Limb (tissue), 2 donors: ENCODE measurements around the gene NOL11.
A peak's percentile ranks its signal among the peaks of the same experiment; 100 is the strongest.
"Not testable (repeated sequence)": the region's sequence is repeated elsewhere in the genome, so short reads cannot be mapped to it uniquely, and the experiment has no call there.

Experiments used
- DNase-seq, 2 donors: peaks; one replicate each; pipeline ENCODE4 v3.0.0-alpha.2; 2016; ENCODE audit errors: extremely low spot score in 2 of 2

Gene NOL11

DNA sequence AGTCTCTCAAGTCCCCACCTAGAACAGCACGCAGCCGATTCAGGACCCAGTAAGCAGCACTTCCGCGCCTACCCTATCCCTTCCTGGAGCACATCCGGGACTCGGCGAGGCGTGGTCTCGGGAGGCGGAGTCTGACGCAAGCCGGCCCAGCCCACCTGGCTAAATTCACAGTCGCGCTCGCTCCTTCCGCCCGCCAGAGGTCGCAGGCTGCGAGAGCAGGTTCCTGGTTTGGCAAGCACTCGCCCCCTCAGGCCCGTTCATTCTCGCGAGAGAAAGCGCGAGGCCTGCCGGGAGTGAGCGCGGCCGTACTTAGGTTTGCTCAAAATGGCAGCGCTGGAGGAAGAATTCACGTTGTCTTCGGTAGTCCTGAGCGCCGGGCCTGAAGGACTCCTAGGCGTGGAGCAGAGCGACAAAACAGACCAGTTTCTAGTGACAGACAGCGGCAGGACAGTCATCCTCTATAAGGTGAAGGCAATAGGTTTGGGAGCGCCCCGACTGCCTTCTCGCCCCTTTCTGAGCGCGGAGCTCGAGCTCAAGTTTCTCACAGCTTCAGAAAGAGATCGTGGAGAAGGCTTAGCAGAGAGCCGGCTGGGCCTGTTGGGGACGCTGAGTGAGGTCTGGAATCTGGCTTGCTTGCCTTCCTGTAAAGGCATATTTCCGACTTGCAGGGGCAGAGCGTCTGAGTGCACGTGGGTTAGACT is at the start of gene NOL11:
Gene NOL11, plus strand, starts transcription at position 313 of the 701 bp plus-strand sequence. Its CDS starts 12 bp downstream, at position 325.
- DNase-seq: peak; percentile 98 to 100

- no peak for DNase-seq
Measured at GRCh38 chr17:67671493-67671892, 46.2 kb upstream of the NOL11 start.

DNA sequence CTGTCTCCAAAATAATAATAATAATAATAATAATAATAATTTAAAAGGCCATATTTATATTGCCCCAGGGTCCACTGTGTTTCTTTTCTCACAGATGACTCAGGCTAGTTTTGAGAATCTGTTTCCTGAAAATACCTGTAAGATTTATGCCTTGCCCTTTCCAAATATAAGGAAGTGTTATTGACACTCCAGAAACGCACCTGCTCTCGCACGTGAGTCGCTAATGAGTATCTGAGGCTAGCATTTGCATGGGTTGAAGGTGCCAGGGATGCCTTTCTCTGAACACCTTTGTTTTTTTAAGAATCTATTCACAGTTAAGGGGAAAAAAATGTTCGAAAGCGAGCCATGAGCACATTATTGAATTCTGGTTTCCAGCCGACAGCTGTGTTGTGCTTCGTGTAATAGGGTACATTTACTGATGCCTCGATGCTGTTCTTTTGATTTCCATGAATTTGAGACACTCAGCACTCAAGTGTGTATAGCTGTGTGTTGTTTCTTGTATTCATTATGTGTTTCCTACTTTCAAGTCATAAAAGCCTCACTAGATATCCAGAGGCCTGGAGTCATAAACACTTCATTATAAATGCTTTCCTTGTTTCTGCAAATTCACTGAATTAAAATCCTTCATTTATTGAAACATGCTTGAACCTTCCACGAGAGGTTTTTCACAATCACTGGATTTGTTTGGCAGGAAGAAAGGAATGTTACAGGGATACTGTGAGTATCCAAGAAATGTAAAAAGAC is 45.0 kb upstream of the NOL11 start:
- no peak for DNase-seq

DNA sequence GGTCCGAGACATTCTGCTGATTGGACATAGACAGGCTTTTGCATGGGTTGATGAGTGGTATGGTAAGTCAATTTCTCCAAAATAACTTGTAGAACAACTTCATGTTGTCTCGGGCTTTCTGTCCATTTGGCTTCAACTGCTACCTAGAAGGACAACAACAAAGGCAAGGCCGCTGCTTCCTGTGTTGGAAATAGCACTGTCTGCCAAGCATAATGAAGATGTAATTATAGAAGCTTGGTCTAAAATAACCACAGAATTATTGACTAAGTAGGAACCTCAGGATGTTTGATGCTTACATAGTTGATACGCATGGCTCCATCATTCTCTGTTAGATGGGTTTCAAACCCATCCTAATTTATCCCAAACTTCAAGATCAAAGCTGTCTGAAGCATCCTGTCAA is 42.3 kb upstream of the NOL11 start:
- DNase-seq: no peak

GRCh38 chr17:67676305-67676704 is 41.4 kb upstream of the NOL11 start:
- no peak for DNase-seq

DNA sequence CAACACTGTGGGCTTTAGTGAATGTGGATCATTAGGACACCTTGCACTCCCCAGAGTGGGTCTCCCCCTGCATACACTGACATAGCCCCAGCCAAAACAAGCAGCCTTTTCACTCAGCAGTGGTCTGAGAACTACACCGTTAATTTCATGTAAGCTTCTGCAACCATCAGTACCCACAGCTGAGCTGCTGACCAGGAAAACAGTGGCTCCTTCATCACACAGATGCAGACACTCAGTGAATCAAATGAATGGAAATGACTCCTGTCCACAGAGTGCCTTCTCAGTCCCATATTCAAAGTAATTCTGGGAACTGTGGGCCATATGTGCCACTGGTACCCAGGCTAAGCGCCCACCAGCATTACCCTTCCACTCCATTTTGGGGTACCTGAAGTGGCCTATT is 39.3 kb upstream of the NOL11 start:
- no peak for DNase-seq

- no peak for DNase-seq
Measured at GRCh38 chr17:67679225-67679624, 38.5 kb upstream of the NOL11 start.

DNA sequence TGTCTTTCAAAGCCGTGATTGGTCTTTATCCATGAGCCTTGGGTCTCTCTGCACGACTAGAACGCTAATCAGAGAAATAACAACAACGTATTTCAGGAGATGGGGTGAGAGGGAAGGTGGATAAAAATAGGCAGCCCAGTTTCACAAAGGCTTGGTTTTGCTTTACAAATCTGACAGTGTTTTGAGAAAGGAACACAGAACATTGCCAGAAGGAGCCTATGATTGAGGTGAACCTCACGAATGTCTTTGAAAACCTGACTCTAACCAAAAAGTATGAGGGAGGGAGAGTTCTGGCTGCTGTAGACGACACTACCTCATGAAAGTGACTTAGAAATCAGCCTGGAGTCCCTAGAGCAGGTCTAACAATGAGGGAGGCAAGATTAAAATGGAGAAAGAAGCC is 38.0 kb upstream of the NOL11 start:
- DNase-seq: no peak

DNA sequence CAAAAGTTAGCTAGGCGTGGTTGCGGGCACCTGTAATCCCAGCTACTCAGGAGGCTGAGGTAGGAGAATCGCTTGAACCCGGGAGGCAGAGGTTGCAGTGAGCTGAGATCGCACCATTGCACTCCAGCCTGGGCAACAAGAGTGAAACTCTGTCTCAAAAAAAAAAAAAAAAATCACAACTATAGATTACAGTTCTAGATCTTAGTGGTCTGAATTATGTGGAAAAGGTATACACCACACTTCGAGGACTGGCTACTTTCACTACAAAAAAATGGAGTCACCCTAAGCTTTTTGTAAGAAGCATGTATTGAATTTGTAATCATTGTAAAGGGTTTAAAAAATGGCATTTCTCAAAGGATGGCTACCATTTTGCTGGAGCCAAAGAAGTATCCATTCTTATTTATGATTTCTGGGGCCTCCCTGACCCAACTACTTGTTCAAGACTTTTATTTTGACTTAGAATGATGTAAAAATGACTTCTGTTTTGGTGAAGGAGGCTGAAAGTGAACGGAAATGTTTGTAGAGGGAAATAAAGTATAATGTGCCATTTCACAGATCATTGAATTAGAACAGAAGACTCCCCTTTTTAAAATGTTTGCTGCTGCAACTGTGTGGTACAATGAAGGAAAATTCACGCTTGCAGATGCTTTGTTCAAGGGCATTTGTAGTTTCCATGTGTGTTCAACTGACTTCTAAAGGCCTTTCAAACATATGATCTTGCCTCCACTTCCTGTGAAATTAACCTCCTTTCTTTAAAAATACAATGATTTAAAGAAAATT is 37.1 kb upstream of the NOL11 start:
- DNase-seq: no peak

DNA sequence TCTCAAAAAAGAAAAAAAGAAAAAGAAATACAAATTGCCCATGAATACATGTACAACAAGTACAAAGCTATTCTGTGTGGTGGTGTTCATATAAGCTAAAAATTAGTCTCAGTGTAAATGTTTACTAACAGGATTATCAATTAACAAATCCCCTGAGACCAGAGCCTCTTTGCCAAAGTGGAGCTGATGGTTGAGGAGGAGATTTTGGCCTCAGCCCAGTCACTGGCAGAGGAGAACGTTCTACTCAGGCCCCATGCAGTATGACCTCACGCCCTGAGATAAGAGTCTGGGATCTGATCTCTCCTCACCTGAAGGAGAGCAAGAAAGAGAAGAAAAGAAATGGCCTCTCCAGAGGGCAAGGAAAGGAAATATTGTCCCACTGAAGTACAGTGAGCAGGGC is 35.5 kb upstream of the NOL11 start:
- no peak for DNase-seq

DNA sequence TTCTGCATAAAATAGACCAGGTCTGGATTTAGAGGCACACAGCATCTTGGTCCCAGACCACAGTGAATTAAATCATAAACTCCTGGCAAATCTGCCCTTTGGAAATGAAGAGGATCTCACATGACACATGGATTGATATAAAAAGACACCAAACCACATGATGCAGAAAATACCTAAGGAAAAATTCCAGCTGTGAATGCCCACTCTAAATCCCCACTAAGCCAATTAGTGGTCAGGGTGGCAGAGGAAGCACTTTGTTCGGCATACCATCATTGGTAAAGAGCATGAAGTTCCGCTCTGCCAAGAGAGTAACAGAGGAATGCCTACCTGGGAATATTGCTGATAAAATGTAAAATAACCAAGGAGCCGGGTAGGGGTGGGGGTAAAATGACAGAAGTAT is 32.4 kb upstream of the NOL11 start:
- DNase-seq: no peak

DNA sequence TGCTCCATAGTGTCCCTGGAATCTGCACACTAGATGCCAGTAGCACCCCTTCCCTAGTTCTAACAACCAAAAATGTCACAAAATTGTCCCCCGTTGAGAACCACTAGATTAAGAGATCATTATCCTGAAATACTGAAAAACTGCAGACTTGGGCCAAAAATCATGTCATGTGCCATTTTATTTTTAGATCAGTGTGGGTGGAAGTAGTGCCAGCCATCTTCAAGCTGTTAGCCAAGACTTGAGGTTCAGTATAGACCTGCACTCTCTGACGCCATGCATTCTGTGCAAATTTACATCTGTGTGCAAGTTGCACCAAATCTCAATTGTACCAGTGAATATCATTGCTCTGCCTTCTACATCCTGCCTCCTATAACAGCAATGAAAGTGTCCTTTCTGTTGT is 31.5 kb upstream of the NOL11 start:
- no peak for DNase-seq

GRCh38 chr17:67687511-67687910 is 30.2 kb upstream of the NOL11 start:
- no peak for DNase-seq

DNA sequence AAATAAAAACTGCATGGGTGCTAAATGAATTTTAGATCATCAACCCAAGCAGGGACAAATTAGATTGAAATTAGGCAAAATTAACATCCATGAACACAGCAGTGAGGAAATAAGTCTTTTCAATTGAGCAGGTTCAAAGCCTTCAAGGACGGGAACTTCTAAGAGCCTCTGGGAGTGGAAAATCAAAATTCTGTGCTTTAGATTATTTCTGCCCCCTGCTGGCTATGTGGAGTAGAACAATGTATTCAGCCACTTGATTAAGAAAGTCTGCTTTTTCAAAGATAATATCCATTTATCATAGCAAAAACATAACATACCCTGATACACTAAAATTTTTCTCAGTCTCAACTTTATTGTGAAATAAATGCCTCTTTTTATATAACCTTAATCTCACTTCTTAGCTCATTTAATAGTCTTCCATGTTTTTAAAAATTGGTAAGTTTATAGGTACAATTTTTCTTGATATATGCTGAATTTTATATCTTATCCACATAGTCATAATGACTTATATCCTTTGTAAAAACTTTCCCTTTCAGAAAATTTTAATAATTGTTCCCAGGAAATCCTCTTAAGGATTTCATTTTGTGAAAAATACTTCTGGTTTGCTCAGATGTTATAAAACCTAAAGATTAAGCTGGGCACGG is 28.1 kb upstream of the NOL11 start:
- DNase-seq: peak; percentile 40 to 79

- no peak for DNase-seq
Measured at GRCh38 chr17:67693811-67694210, 23.9 kb upstream of the NOL11 start.

DNA sequence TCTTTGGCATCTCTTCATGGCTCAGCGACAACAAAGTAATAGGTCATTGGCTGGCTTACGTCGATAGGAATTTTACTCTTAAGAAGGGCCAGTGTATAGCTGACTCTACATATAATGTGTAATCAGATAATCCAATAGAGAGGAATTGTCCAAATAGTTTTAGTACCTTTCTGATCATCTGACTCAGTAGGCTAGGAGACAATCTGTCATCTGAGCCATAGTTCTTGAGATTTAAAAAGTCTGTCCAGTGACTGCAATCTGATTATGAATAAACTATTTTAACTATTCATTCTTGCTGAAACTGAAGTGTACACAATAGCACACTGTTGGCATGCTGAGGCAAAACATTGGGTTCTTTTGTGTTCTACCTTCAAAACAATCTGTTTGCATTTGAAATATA is 21.4 kb upstream of the NOL11 start:
- no peak for DNase-seq

DNA sequence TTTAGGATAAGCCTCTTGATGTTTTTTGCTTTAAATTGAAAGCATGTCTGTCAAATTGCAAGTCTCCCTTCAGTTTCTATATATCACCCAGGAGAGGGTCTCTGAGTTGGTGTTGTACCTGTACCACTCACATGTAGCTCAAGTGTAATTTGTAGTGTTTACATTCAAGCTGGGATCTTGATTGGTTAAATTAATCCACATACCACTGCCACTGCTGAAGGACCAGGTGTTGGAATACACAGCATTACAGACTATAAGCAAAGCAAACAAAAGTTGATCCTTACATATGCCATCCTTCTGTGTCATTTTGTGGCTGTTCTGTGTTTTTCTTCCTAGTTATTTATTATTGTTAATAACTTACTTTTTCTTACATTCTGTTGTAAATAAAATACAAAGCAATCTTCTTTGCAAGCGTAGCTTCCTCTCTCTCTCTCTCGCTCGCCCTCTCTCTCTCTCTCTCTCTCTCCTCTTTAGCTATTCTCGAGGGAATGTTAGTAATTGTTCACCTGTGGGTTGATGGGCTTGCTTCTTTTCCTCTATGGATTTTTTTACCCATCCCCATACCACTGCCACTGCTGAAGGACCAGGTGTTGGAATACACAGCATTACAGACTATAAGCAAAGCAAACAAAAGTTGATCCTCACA is 20.8 kb upstream of the NOL11 start:
- DNase-seq: no peak

- no peak for DNase-seq
Measured at GRCh38 chr17:67700037-67700724, 17.6 kb upstream of the NOL11 start.

- no peak for DNase-seq
Measured at GRCh38 chr17:67700725-67701119, 17.0 kb upstream of the NOL11 start.

- not testable (repeated sequence) for DNase-seq
Measured at GRCh38 chr17:67702861-67703260, 14.9 kb upstream of the NOL11 start.

DNA sequence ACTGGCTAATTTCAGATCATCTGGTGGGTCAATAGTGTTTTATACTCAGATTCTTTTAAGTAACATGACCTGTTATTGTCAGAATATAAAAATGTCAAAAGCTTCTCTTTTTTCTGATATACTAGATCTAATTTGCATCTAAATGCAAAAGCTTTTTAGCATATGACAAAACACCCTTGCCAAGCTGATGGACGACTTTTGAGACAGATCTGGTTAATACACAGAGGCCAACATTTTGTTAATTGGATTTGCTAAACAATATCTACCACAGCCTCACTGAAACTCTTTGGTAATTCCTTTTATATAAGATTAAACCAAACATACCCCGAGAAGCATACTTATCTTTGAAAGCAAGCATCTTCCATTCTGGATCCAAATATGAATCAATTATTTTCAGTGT is 10.3 kb upstream of the NOL11 start:
- DNase-seq: no peak
